Epidermal melanocyte (primary cell): ENCODE measurements around the gene FGD6.
"Not testable (repeated sequence)": the region's sequence is repeated elsewhere in the genome, so short reads cannot be mapped to it uniquely, and the experiment has no call there.

Experiments used
- DNase-seq: peaks from one replicate; pipeline ENCODE4 v3.0.0; 2011; ENCODE audit warnings: low spot score; ENCODE audit not compliant: insufficient read length

Gene FGD6

GRCh38 chr12:95179011-95179410 lies 38.3 kb downstream of the FGD6 start:
- no peak for DNase-seq

GRCh38 chr12:95178136-95178535 lies 39.1 kb downstream of the FGD6 start:
- DNase-seq = no peak

- no peak for DNase-seq
These were observed 40.0 kb downstream of the FGD6 start for GRCh38 chr12:95177201-95177768.

GRCh38 chr12:95173392-95174251 lies 43.6 kb downstream of the FGD6 start:
- peak; percentile 16 for DNase-seq

- DNase-seq = no peak
These were observed 47.9 kb downstream of the FGD6 start for GRCh38 chr12:95169368-95169767.

- peak; percentile 16 for DNase-seq
These were observed 48.5 kb downstream of the FGD6 start for GRCh38 chr12:95168746-95169145.

GRCh38 chr12:95164656-95165055 lies 52.6 kb downstream of the FGD6 start:
- DNase-seq = no peak

GRCh38 chr12:95158919-95159318 lies 58.3 kb downstream of the FGD6 start:
- DNase-seq = no peak

GRCh38 chr12:95151821-95152220 lies 65.4 kb downstream of the FGD6 start:
- no peak for DNase-seq

- no peak for DNase-seq
These were observed 65.9 kb downstream of the FGD6 start for GRCh38 chr12:95151406-95151805.

GRCh38 chr12:95150501-95150900 lies 66.8 kb downstream of the FGD6 start:
- no peak for DNase-seq

GRCh38 chr12:95147866-95148265 lies 69.4 kb downstream of the FGD6 start:
- no peak for DNase-seq

- DNase-seq = no peak
These were observed 70.5 kb downstream of the FGD6 start for GRCh38 chr12:95146769-95147168.

- no peak for DNase-seq
These were observed 73.6 kb downstream of the FGD6 start for GRCh38 chr12:95143621-95144205.

- DNase-seq = no peak
These were observed 74.7 kb downstream of the FGD6 start for GRCh38 chr12:95142431-95143151.

- DNase-seq = no peak
These were observed 76.0 kb downstream of the FGD6 start for GRCh38 chr12:95141310-95141709.

GRCh38 chr12:95138031-95138430 lies 79.2 kb downstream of the FGD6 start:
- not testable (repeated sequence) for DNase-seq

GRCh38 chr12:95136598-95136997 lies 80.7 kb downstream of the FGD6 start:
- no peak for DNase-seq

- DNase-seq = no peak
These were observed 83.2 kb downstream of the FGD6 start for GRCh38 chr12:95134085-95134484.

GRCh38 chr12:95131589-95132340 lies 85.5 kb downstream of the FGD6 start:
- no peak for DNase-seq

GRCh38 chr12:95130096-95130495 lies 87.2 kb downstream of the FGD6 start:
- DNase-seq = no peak
